HepG2 (cell line): ENCODE results near the gene NXPE3. TPM values are rescaled to one million over a fixed set of nuclear protein-coding genes. Genes with fewer than 3 reads are reported as not detected.

Experiments used
- NCOA2 ChIP-seq: sonication (generic); formaldehyde crosslinking; IDR thresholded peaks from 2 replicates; pipeline ENCODE4 v1.8.0; 2022; ENCODE audit warnings: inconsistent platforms
- SATB2 ChIP-seq: sonication (generic); formaldehyde crosslinking; IDR thresholded peaks from 2 replicates; pipeline ENCODE4 v1.5.0; 2020; ENCODE audit warnings: missing genetic modification reagents
- ZNF260 ChIP-seq: sonication (generic); formaldehyde crosslinking; IDR thresholded peaks from 2 replicates; pipeline ENCODE4 v1.4.0; 2020; ENCODE audit warnings: missing genetic modification reagents, low read depth, mild to moderate bottlenecking, borderline replicate concordance
- ZNF556 ChIP-seq: sonication (generic); formaldehyde crosslinking; IDR thresholded peaks from 2 replicates; pipeline ENCODE4 v1.4.0; 2020; ENCODE audit warnings: mild to moderate bottlenecking, missing genetic modification reagents, borderline replicate concordance
- polyA plus RNA-seq, 8 experiments: library from polyadenylated mRNA; depleted of rRNA in 3 of 8; stranded (reverse) in 7 of 8; unstranded in 1 of 8; fragments of >200 nt; fragmentation: Illumina TruSeq in 4 of 8; extraction: Trizol in 4 of 8; gene quantifications; 2 replicates each; pipeline versions ENCODE4 v1.2.1 to v1.2.3, GENCODE V29; 2011 to 2016; ENCODE audit warnings: low read depth in 4 of 8, missing spikeins in 1 of 8, mixed read lengths in 1 of 8; ENCODE audit not compliant: insufficient read depth in 1 of 8
- total RNA-seq, 5 experiments: library from RNA; depleted of rRNA; stranded (reverse); fragments of >200 nt; fragmentation: Illumina TruSeq; extraction: Trizol; gene quantifications; 2 replicates each; pipeline ENCODE4 v1.2.3, GENCODE V29; 2016; ENCODE audit warnings: low read depth in 1 of 5
- TF ChIP-seq, protein P1 (sequence below): sonication (generic); formaldehyde crosslinking; IDR thresholded peaks from 2 replicates; pipeline ENCODE4 v1.9.0; 2021; ENCODE audit warnings: mild to moderate bottlenecking, missing genetic modification reagents
- TF ChIP-seq, protein P2 (sequence below): sonication (generic); formaldehyde crosslinking; IDR thresholded peaks from 2 replicates; pipeline ENCODE4 v1.5.1; 2020; ENCODE audit warnings: mild to moderate bottlenecking, missing genetic modification reagents, moderate library complexity
- TF ChIP-seq, protein P3 (sequence below): sonication (generic); formaldehyde crosslinking; IDR thresholded peaks from 2 replicates; pipeline ENCODE4 v1.4.0; 2020; ENCODE audit warnings: missing genetic modification reagents

NXPE3 gene
- total and polyA plus RNA-seq, 2 of the 13 experiments (the other 11 are each of a cell fraction or from before 2014, with no cell fraction given) = 3.5 to 4.7 TPM

GRCh38 chr3:101806491-101806890, 27.5 kb downstream of the NXPE3 start (continued):
- TF ChIP-seq, protein P1, sequence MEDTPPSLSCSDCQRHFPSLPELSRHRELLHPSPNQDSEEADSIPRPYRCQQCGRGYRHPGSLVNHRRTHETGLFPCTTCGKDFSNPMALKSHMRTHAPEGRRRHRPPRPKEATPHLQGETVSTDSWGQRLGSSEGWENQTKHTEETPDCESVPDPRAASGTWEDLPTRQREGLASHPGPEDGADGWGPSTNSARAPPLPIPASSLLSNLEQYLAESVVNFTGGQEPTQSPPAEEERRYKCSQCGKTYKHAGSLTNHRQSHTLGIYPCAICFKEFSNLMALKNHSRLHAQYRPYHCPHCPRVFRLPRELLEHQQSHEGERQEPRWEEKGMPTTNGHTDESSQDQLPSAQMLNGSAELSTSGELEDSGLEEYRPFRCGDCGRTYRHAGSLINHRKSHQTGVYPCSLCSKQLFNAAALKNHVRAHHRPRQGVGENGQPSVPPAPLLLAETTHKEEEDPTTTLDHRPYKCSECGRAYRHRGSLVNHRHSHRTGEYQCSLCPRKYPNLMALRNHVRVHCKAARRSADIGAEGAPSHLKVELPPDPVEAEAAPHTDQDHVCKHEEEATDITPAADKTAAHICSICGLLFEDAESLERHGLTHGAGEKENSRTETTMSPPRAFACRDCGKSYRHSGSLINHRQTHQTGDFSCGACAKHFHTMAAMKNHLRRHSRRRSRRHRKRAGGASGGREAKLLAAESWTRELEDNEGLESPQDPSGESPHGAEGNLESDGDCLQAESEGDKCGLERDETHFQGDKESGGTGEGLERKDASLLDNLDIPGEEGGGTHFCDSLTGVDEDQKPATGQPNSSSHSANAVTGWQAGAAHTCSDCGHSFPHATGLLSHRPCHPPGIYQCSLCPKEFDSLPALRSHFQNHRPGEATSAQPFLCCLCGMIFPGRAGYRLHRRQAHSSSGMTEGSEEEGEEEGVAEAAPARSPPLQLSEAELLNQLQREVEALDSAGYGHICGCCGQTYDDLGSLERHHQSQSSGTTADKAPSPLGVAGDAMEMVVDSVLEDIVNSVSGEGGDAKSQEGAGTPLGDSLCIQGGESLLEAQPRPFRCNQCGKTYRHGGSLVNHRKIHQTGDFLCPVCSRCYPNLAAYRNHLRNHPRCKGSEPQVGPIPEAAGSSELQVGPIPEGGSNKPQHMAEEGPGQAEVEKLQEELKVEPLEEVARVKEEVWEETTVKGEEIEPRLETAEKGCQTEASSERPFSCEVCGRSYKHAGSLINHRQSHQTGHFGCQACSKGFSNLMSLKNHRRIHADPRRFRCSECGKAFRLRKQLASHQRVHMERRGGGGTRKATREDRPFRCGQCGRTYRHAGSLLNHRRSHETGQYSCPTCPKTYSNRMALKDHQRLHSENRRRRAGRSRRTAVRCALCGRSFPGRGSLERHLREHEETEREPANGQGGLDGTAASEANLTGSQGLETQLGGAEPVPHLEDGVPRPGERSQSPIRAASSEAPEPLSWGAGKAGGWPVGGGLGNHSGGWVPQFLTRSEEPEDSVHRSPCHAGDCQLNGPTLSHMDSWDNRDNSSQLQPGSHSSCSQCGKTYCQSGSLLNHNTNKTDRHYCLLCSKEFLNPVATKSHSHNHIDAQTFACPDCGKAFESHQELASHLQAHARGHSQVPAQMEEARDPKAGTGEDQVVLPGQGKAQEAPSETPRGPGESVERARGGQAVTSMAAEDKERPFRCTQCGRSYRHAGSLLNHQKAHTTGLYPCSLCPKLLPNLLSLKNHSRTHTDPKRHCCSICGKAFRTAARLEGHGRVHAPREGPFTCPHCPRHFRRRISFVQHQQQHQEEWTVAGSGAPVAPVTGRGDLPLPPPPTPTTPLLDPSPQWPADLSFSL (CRISPR knock-in tag) = no peak
- TF ChIP-seq SATB2 (CRISPR knock-in tag) = no peak
- TF ChIP-seq ZNF260 = no peak
- TF ChIP-seq NCOA2 (CRISPR knock-in tag) = no peak
- TF ChIP-seq, protein P2, sequence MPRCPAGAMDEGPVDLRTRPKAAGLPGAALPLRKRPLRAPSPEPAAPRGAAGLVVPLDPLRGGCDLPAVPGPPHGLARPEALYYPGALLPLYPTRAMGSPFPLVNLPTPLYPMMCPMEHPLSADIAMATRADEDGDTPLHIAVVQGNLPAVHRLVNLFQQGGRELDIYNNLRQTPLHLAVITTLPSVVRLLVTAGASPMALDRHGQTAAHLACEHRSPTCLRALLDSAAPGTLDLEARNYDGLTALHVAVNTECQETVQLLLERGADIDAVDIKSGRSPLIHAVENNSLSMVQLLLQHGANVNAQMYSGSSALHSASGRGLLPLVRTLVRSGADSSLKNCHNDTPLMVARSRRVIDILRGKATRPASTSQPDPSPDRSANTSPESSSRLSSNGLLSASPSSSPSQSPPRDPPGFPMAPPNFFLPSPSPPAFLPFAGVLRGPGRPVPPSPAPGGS (CRISPR knock-in tag) = no peak
- TF ChIP-seq ZNF556 (CRISPR knock-in tag) = no peak
- TF ChIP-seq, protein P3, sequence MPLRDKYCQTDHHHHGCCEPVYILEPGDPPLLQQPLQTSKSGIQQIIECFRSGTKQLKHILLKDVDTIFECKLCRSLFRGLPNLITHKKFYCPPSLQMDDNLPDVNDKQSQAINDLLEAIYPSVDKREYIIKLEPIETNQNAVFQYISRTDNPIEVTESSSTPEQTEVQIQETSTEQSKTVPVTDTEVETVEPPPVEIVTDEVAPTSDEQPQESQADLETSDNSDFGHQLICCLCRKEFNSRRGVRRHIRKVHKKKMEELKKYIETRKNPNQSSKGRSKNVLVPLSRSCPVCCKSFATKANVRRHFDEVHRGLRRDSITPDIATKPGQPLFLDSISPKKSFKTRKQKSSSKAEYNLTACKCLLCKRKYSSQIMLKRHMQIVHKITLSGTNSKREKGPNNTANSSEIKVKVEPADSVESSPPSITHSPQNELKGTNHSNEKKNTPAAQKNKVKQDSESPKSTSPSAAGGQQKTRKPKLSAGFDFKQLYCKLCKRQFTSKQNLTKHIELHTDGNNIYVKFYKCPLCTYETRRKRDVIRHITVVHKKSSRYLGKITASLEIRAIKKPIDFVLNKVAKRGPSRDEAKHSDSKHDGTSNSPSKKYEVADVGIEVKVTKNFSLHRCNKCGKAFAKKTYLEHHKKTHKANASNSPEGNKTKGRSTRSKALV (CRISPR knock-in tag) = no peak
